ENCODE results near the gene LTK. TPM values are rescaled to one million over a fixed set of nuclear protein-coding genes. Genes with fewer than 3 reads are reported as not detected.

LTK gene
- total and polyA plus RNA-seq, 2 of the 8 experiments (the other 6 are each of a cell fraction or from before 2014, with no cell fraction given), result 0.05 to 0.19 TPM

DNA sequence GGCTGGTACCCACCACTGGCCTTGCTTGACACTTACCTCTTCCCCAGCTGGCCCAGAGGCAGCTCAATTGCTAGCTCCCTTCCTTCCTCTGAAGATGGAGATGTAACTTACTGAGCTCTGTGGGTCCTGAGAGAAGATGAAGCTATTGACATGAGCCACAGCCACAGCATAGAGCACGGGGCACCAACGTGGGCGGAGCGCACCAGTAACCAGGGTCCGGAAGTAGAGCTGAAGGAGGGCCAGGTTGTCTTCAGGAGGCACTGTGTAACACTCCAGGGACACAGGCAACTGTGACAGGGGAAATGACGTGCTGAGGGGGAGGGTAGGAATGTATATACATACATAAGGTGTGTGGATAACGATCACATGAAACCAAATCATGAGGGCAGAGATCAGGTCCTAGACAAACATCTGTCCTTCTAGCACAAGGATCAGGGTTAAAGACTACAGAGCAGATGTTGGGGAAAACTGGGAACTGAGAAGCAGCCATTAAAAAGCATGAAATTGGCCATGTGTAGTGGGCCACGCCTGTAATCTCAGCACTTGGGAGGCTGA is 4.3 kb upstream of the LTK start:
- TF ChIP-seq RAD21 (IDR thresholded peaks at IDR 0.05 in 1 of 2, conservative IDR thresholded peaks at IDR 0.05 in 1 of 2; ENCODE audit: low read depth in 2 of 2, low read length in 2 of 2), result no peak
- TF ChIP-seq PHF8 (conservative IDR thresholded peaks at IDR 0.05; ENCODE audit: low read depth, low read length), result no peak
- no peak for TF ChIP-seq CHD1 (IDR thresholded peaks at IDR 0.05; ENCODE audit: low read depth, low read length)
- no peak for TF ChIP-seq CREB1 (IDR thresholded peaks at IDR 0.05)
- Histone ChIP-seq H4K8ac (ENCODE audit: extremely low read depth, insufficient read depth, low read length) (no peak overlapping the region), H2AFZ (ENCODE audit: low read length) (no peak overlapping the region), H3K9ac (replicated peaks in 1 of 4; ENCODE audit: extremely low read depth in 1 of 4, low read depth in 3 of 4, low read length in 3 of 4) (no peak overlapping the region), H3K4me2 (ENCODE audit: insufficient read depth in 1 of 2, low read depth in 2 of 2, low read length in 2 of 2) (no peak overlapping the region), H2BK12ac (ENCODE audit: low read depth, low read length) (no peak overlapping the region), H3K9me3 (ENCODE audit: insufficient read depth in 2 of 2, low read depth in 1 of 2, low read length in 1 of 2) (no peaks in the 10 kb centered on the region; a peak in 1 of 4 replicates), H2BK120ac (replicated peaks; ENCODE audit: low read depth, low read length) (no peak overlapping the region), H3K4me1 (replicated peaks in 1 of 4; ENCODE audit: control insufficient read depth in 3 of 4, insufficient read depth in 4 of 4, low read length in 3 of 4) (peaks cover 0 to 13% (median 5%) of the 10 kb centered on the region in 4 experiments; a peak in 5 of 7 replicates), H3K4ac (replicated peaks; ENCODE audit: insufficient read length, low read depth, low read length) (no peak overlapping the region), H3K36me3 (ENCODE audit: control insufficient read depth in 2 of 4, insufficient read depth in 4 of 4, low read length in 3 of 4) (peaks cover 0 to 27% (median 7%) of the 10 kb centered on the region in 4 experiments; a peak in 5 of 8 replicates), H3K23me2 (ENCODE audit: low read depth, low read length) (peaks cover 7% of the 10 kb centered on the region), H3K27me3 (replicated peaks in 1 of 4; ENCODE audit: control insufficient read depth in 3 of 4, extremely low read depth in 1 of 4, insufficient read depth in 3 of 4, low read length in 3 of 4) (peaks cover 3 to 15% (median 12%) of the 10 kb centered on the region in 4 experiments), H4K91ac (replicated peaks; ENCODE audit: insufficient read length, low read length) (no peak overlapping the region), H3K23ac (ENCODE audit: insufficient read length) (no peak overlapping the region), H3K14ac (ENCODE audit: insufficient read length) (no peak overlapping the region), H3K4me3 (ENCODE audit: extremely low read depth in 1 of 4, insufficient read depth in 2 of 4, low read depth in 3 of 4, low read length in 4 of 4) (no peak overlapping the region), H3K56ac (replicated peaks; ENCODE audit: insufficient read length, low read depth, low read length) (no peak overlapping the region), H4K20me1 (replicated peaks in 1 of 2; ENCODE audit: control insufficient read depth in 1 of 2, insufficient read depth in 2 of 2, low read length in 2 of 2) (peaks cover 3 to 6% of the 10 kb centered on the region in 2 experiments), H2AK5ac (ENCODE audit: low read depth, low read length) (no peak overlapping the region), H4K5ac (ENCODE audit: insufficient read length, low read depth, low read length) (no peak overlapping the region), H2BK5ac (ENCODE audit: low read depth, low read length) (no peak overlapping the region), H3K18ac (ENCODE audit: extremely low read depth, low read length) (no peak overlapping the region), H3K27ac (ENCODE audit: low read depth, low read length) (no peak overlapping the region), H2BK20ac (ENCODE audit: low read length) (no peak overlapping the region), H2BK15ac (ENCODE audit: low read length) (no peak overlapping the region), H3K79me1 (ENCODE audit: low read depth, low read length) (no peaks in the 10 kb centered on the region), H3K79me2 (ENCODE audit: control insufficient read depth in 1 of 2, insufficient read depth in 2 of 2, low read length in 2 of 2) (no peaks in the 10 kb centered on the region)
- DNase-seq (ENCODE audit: low read depth in 1 of 2, low spot score in 2 of 2), result no peak
- POLR2A ChIA-PET (ENCODE audit: partially characterized antibody), result interaction anchor here (1.7 to 3.6 kb wide), 2 partner anchors 10 to 23 kb away, joined by 4 to 12 read pairs; no protein-coding TSS in a partner anchor
- CTCF ChIA-PET (ENCODE audit: partially characterized antibody), result interaction anchor here (1.2 to 3.8 kb wide), 7 partner anchors 9 to 293 kb away, joined by 3 to 10 read pairs (median 4); no protein-coding TSS in a partner anchor
- WGBS, 2 experiments (ENCODE audit: extremely low coverage in 1 of 2, insufficient coverage in 1 of 2, insufficient read length in 1 of 2, insufficient replicate concordance in 2 of 2, low coverage in 1 of 2, low lambda C conversion rate in 2 of 2, missing lambda C conversion rate in 1 of 2), result 96% methylated on average over 8 of the region's 8 CpGs; no CpG with 5 or more reads in 1 of the 2 experiments
- no peak for FAIRE-seq

Data from H1 (cell line).